DND-41 (cell line): ENCODE measurements around the gene PDZRN4.

Experiments
- CTCF ChIP-seq: IDR thresholded peaks from 2 replicates; pipeline ENCODE4 v1.5.1; 2012; ENCODE audit warnings: borderline replicate concordance, low read length, moderate library complexity, mild to moderate bottlenecking; ENCODE audit not compliant: poor library complexity, severe bottlenecking; ENCODE audit errors: extremely low read depth
- EZH2 ChIP-seq: IDR thresholded peaks from 3 replicates; pipeline ENCODE4 v1.6.1; 2012; ENCODE audit warnings: borderline replicate concordance, low read depth, mild to moderate bottlenecking, moderate library complexity, low read length, inconsistent platforms; ENCODE audit not compliant: severe bottlenecking

DNA sequence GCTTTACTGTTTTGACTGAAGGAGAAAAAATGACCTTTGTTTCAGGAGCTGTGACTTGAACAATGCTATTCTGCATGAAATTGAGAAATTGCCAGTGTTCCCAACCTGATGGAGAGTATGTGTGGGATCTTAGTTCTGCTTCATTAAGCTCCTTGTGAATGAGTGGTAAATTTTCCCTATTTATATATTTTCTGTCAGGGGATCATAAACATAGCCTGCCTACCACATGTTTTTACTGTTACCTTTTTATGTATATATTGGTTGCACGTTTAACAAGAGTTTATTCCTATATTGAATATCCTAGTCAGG, 271.7 kb downstream of the PDZRN4 start:
- TF ChIP-seq CTCF: no peak
- no peak for TF ChIP-seq EZH2
